Astrocyte (in vitro differentiated cells and primary cell): ENCODE results near the gene RBFOX2. TPM values are rescaled to one million over a fixed set of nuclear protein-coding genes. Genes with fewer than 3 reads are reported as not detected.
A peak's percentile ranks its signal among the peaks of the same experiment; 100 is the strongest.
"Not testable (repeated sequence)": the region's sequence is repeated elsewhere in the genome, so short reads cannot be mapped to it uniquely, and the experiment has no call there.

ENCODE experiments used
- DNase-seq: peaks from one replicate; pipeline ENCODE4 v3.0.0-alpha.2; 2010; ENCODE audit warnings: low read depth
- FAIRE-seq: peaks from 2 replicates; lab custom pipeline; 2011; peaks lifted over from hg19 to GRCh38; lab: Jason Lieb, UNC
- H2AFZ ChIP-seq: 2 replicates; pipeline ENCODE4 v1.6.0; 2012; ENCODE audit warnings: low read depth, low read length, inconsistent platforms
- H3K27ac ChIP-seq: 2 replicates; pipeline ENCODE4 v1.5.1; 2011; ENCODE audit warnings: low read depth, low read length, inconsistent platforms
- H3K27me3 ChIP-seq: 2 replicates; pipeline ENCODE4 v1.6.0; 2011; ENCODE audit warnings: low read length, inconsistent platforms; ENCODE audit not compliant: insufficient read depth
- H3K36me3 ChIP-seq: 2 replicates; pipeline ENCODE4 v1.5.1; 2011; ENCODE audit warnings: low read length, inconsistent platforms; ENCODE audit not compliant: insufficient read depth
- H3K4me1 ChIP-seq: 2 replicates; pipeline ENCODE4 v1.5.1; 2011; ENCODE audit warnings: low read length, inconsistent platforms; ENCODE audit not compliant: insufficient read depth
- H3K4me2 ChIP-seq: 2 replicates; pipeline ENCODE4 v1.6.0; 2012; ENCODE audit warnings: low read length, inconsistent platforms
- H3K4me3 ChIP-seq: 2 replicates; pipeline ENCODE4 v1.5.1; 2011; ENCODE audit warnings: low read depth, mild to moderate bottlenecking, low read length, inconsistent platforms; ENCODE audit not compliant: insufficient read depth
- H3K79me2 ChIP-seq: 2 replicates; pipeline ENCODE4 v1.6.0; 2012; ENCODE audit warnings: mild to moderate bottlenecking, low read length, inconsistent platforms; ENCODE audit not compliant: insufficient read depth
- H3K9ac ChIP-seq: 2 replicates; pipeline ENCODE4 v1.6.0; 2012; ENCODE audit warnings: mild to moderate bottlenecking, low read length, inconsistent platforms
- H3K9me3 ChIP-seq: 2 replicates; pipeline ENCODE4 v1.5.1; 2012; ENCODE audit warnings: low read depth, mild to moderate bottlenecking, low read length, inconsistent platforms; ENCODE audit not compliant: insufficient read depth
- H4K20me1 ChIP-seq: 2 replicates; pipeline ENCODE4 v1.6.0; 2012; ENCODE audit warnings: low read length, inconsistent platforms; ENCODE audit not compliant: insufficient read depth
- H3K27ac Mint-ChIP-seq: one replicate; pipeline ENCODE4 v1.8.0; 2021; ENCODE audit warnings: mild to moderate bottlenecking, mixed read lengths; ENCODE audit not compliant: unreplicated experiment
- H3K27me3 Mint-ChIP-seq: one replicate; pipeline ENCODE4 v1.8.0; 2021; ENCODE audit warnings: low read depth, mixed read lengths; ENCODE audit not compliant: unreplicated experiment
- H3K36me3 Mint-ChIP-seq: one replicate; pipeline ENCODE4 v1.8.0; 2021; ENCODE audit warnings: low read depth, mixed read lengths; ENCODE audit not compliant: unreplicated experiment
- H3K4me1 Mint-ChIP-seq: one replicate; pipeline ENCODE4 v1.8.0; 2021; ENCODE audit warnings: low read depth, mixed read lengths; ENCODE audit not compliant: unreplicated experiment
- H3K4me3 Mint-ChIP-seq: one replicate; pipeline ENCODE4 v1.8.0; 2021; ENCODE audit warnings: mild to moderate bottlenecking, moderate library complexity, mixed read lengths; ENCODE audit not compliant: unreplicated experiment
- H3K9me3 Mint-ChIP-seq: one replicate; pipeline ENCODE4 v1.8.0; 2021; ENCODE audit warnings: mild to moderate bottlenecking, mixed read lengths; ENCODE audit not compliant: unreplicated experiment
- CTCF ChIP-seq: IDR thresholded peaks from 2 replicates; pipeline ENCODE4 v1.5.1; 2011; ENCODE audit warnings: low read depth, mild to moderate bottlenecking, inconsistent platforms, low read length, moderate library complexity; ENCODE audit not compliant: insufficient read depth
- EZH2 ChIP-seq: IDR thresholded peaks from 2 replicates; pipeline ENCODE4 v1.6.1; 2012; ENCODE audit warnings: mild to moderate bottlenecking, low read length, inconsistent platforms; ENCODE audit not compliant: insufficient read depth
- total RNA-seq: library from RNA; stranded (reverse); gene quantifications from 2 replicates; pipeline ENCODE4 v1.2.1, GENCODE V29; 2021

The RBFOX2 gene
- total RNA-seq, 1 donor from 2014 or later = 169 TPM

GRCh38 chr22:36056980-36057379 is 28.4 kb upstream of the RBFOX2 start:
- Mint-ChIP-seq H3K27me3 (no peaks in the 10 kb centered on the region), H3K27ac (peak overlapping the region; percentile 50), H3K9me3 (peaks cover 3% of the 10 kb centered on the region), H3K36me3 (no peaks in the 10 kb centered on the region), H3K4me3 (no peak overlapping the region), H3K4me1 (peaks cover 23% of the 10 kb centered on the region)
- H3K36me3 ChIP-seq = no peaks in the 10 kb centered on the region
- FAIRE-seq = no peak
- peaks cover 30% of the 10 kb centered on the region for H3K4me1 ChIP-seq
- peak; percentile 37 for DNase-seq
- H3K79me2 ChIP-seq = no peaks in the 10 kb centered on the region
- H3K4me2 ChIP-seq = peak overlapping the region; percentile 13
- H2AFZ ChIP-seq = no peak overlapping the region
- H3K9me3 ChIP-seq = no peaks in the 10 kb centered on the region
- no peaks in the 10 kb centered on the region for H3K27me3 ChIP-seq
- H3K9ac ChIP-seq = no peak overlapping the region
- H3K4me3 ChIP-seq = no peak overlapping the region
- H4K20me1 ChIP-seq = no peaks in the 10 kb centered on the region
- no peak overlapping the region for H3K27ac ChIP-seq
- TF ChIP-seq CTCF = no peak
- TF ChIP-seq EZH2 = no peak

DNA sequence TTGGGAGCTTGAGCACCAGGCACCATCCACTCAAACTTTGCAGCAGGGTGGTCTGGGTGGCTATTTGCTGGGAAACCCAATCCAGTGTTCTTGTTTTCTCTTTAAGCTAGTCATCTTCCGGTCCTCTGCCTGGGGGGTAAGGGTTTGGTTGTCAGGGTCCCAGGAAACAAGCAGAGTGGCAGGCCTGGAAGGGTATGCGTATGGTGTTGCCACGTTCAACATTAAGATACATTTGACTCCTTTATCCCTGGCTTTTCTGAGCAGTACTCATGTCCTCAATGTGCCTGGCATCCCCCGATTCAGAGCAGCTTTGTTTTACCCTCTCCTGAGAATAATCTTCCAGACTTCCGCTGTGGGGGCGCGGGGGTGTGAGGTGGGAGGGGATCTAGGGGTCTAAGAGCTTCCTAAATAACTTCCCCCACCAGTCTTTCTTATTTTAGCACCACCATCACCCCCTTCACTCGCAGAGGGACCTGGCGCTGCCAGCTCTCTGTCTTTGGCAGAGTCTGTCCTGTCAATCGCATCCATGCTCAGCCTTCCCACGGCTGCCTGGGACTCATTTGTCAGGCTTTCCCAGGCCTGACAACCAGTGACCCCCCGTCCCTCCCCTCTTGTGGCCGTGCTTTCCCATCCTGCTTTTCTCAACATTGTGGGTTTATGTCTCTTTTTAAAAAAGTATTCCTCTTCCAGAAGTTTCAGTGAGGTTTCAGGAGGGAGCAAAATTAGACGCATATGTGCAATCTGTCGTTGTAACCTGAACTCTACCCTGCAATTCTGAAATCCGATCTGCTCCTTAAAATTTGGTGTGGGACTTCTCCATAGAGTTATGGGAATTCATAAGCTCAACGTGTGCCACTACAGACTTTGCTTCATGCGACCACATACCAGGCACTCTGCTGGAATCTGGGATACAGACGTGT is 27.0 kb upstream of the RBFOX2 start:
- Histone ChIP-seq H3K9me3 (no peaks in the 10 kb centered on the region), H2AFZ (peak overlapping the region; percentile 75), H3K27ac (peak overlapping the region; percentile 43), H3K36me3 (no peaks in the 10 kb centered on the region), H3K27me3 (no peaks in the 10 kb centered on the region), H3K4me3 (no peak overlapping the region), H3K4me2 (peak overlapping the region; percentile 74), H4K20me1 (no peaks in the 10 kb centered on the region), H3K9ac (peak overlapping the region; percentile 42), H3K79me2 (no peaks in the 10 kb centered on the region), H3K4me1 (peaks cover 30% of the 10 kb centered on the region)
- TF ChIP-seq EZH2 (no peak), CTCF (no peak)
- FAIRE-seq (peak; percentile 29), DNase-seq (no peak)
- H3K9me3 Mint-ChIP-seq = peaks cover 3% of the 10 kb centered on the region
- H3K27ac Mint-ChIP-seq = no peak overlapping the region
- H3K36me3 Mint-ChIP-seq = no peaks in the 10 kb centered on the region
- H3K4me3 Mint-ChIP-seq = no peak overlapping the region
- H3K4me1 Mint-ChIP-seq = peaks cover 23% of the 10 kb centered on the region
- H3K27me3 Mint-ChIP-seq = no peaks in the 10 kb centered on the region

DNA sequence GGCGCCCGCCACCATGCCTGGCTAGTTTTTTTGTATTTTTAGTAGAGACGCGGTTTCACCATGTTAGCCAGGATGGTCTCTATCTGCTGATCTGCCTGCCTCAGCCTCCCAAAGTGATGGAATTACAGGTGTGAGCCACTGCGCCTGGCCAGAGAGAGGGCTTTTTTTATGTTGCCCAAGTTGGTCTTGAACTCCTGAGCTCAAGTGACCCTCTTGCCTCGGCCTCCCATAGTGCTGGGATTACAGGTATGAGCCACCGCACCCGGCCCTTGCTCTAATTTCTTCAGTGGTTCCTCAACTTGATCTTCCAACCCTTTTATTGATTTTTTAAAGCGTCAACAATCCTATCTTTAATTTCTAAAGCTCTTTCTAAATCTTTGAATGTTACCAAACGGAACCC is 25.8 kb upstream of the RBFOX2 start:
- not testable (repeated sequence) for FAIRE-seq

More for the DNA sequence above, 25.8 kb upstream of the RBFOX2 start:
- not testable (repeated sequence) for H4K20me1 ChIP-seq, H3K4me3 Mint-ChIP-seq, H3K27ac Mint-ChIP-seq, DNase-seq, H3K4me3 ChIP-seq, H3K9ac ChIP-seq, H3K9me3 ChIP-seq, H3K4me2 ChIP-seq, H2AFZ ChIP-seq, H3K79me2 ChIP-seq, H3K9me3 Mint-ChIP-seq, H3K36me3 Mint-ChIP-seq, H3K36me3 ChIP-seq, H3K27ac ChIP-seq, H3K27me3 ChIP-seq, H3K27me3 Mint-ChIP-seq
- H3K4me1 Mint-ChIP-seq = peaks cover 26% of the 10 kb centered on the region
- peaks cover 33% of the 10 kb centered on the region for H3K4me1 ChIP-seq
